Natural killer cell (primary cell): ENCODE measurements around the gene FAM107B. TPM values are rescaled to one million over a fixed set of nuclear protein-coding genes. Genes with fewer than 3 reads are reported as not detected.

Experiments used
- ATAC-seq, 3 donors: fragments of 150-1000 bp in 2 of 3; fragments of 200-7000 bp in 1 of 3; cut with Tn5 transposase; 1 replicate in 1 of 3; 2 replicates in 2 of 3; pipeline ENCODE4 v1.10.0; 2021; ENCODE audit warnings: mild to moderate bottlenecking in 2 of 3, moderate library complexity in 2 of 3
- DNase-seq, 2 donors: peaks; one replicate each; pipeline versions ENCODE4 v3.0.0 to v3.0.0-alpha.2; 2013 to 2021; ENCODE audit warnings: mixed read lengths in 1 of 2
- H3K27ac ChIP-seq: one replicate; pipeline ENCODE4 v1.5.1; 2013; ENCODE audit warnings: mild to moderate bottlenecking, low read length
- H3K27me3 ChIP-seq: one replicate; pipeline ENCODE4 v1.6.1; 2013; ENCODE audit warnings: low read length; ENCODE audit not compliant: control insufficient read depth, insufficient read depth
- H3K36me3 ChIP-seq: one replicate; pipeline ENCODE4 v1.6.1; 2013; ENCODE audit warnings: low read length; ENCODE audit not compliant: control insufficient read depth, insufficient read depth
- H3K4me1 ChIP-seq: one replicate; pipeline ENCODE4 v1.6.1; 2013; ENCODE audit warnings: low read length; ENCODE audit not compliant: control insufficient read depth, insufficient read depth
- H3K4me3 ChIP-seq: one replicate; pipeline ENCODE4 v1.5.1; 2013; ENCODE audit warnings: low read length
- H3K9me3 ChIP-seq: one replicate; pipeline ENCODE4 v1.6.1; 2013; ENCODE audit warnings: low read length; ENCODE audit not compliant: control insufficient read depth, insufficient read depth
- H3K27ac Mint-ChIP-seq, 2 donors: one replicate each; pipeline ENCODE4 v1.8.0; 2022; ENCODE audit warnings: mild to moderate bottlenecking in 2 of 2, mixed read lengths in 2 of 2, moderate library complexity in 1 of 2
- H3K27me3 Mint-ChIP-seq, 2 donors: one replicate each; pipeline ENCODE4 v1.8.0; 2022; ENCODE audit warnings: low read depth in 2 of 2, mixed read lengths in 2 of 2
- H3K36me3 Mint-ChIP-seq: one replicate; pipeline ENCODE4 v1.8.0; 2022; ENCODE audit warnings: mixed read lengths
- H3K4me1 Mint-ChIP-seq, 2 donors: one replicate each; pipeline ENCODE4 v1.8.0; 2022; ENCODE audit warnings: mixed read lengths in 2 of 2
- H3K4me3 Mint-ChIP-seq: one replicate; pipeline ENCODE4 v1.8.0; 2022; ENCODE audit warnings: mild to moderate bottlenecking, moderate library complexity, mixed read lengths
- H3K9me3 Mint-ChIP-seq, 2 donors: one replicate each; pipeline ENCODE4 v1.8.0; 2022; ENCODE audit warnings: mixed read lengths in 2 of 2
- WGBS: methylation state at CpG from one replicate; pipeline ENCODE4 v1.1.7; 2013; ENCODE audit warnings: missing lambda C conversion rate; ENCODE audit not compliant: insufficient coverage; 5-methylcytosine and 5-hydroxymethylcytosine counted together
- intact Hi-C: fragments of 100-400 bp; cut with micrococcal nuclease; formaldehyde crosslinking; loops from one replicate; pipeline ENCODE4 v1.14.2; 2022
- total RNA-seq, 4 donors: library from RNA; stranded (reverse); fragments of 120-200 nt in 1 of 4; gene quantifications; one replicate each; pipeline versions ENCODE4 v1.2.3 to v1.2.4, GENCODE V29; 2013 to 2022
- TF ChIP-seq, protein P1 (sequence below): fragments of 200-600 bp; IDR thresholded peaks from one replicate; pipeline ENCODE4 v1.8.0; 2022; ENCODE audit warnings: antibody characterized with exemption

FAM107B gene
- total RNA-seq, 3 donors from 2014 or later (not counting 1 experiment from before 2014, with no cell fraction given) = 165 to 226 (median 224) TPM

DNA sequence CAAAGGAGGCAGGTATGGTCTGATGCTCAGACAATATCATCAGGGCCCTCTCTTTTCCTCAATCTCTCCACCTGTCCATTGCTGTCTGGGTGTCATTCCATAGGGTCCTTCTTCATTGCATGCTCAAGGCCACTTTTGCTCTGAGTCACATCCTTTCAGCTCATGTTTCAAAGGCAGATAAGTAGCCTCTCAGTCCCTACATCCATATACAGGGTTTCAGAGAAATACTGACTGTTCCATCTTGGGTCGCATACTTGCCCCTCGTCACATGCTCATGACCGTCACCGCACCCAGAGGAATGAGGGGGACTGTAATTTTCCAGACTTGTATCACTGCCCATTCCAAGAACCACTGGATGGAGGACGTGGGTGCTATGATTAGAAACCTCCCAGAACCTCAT is 93.4 kb downstream of the FAM107B start:
- H3K36me3 ChIP-seq = no peaks in the 10 kb centered on the region
- no peaks in the 10 kb centered on the region for H3K27me3 ChIP-seq
- peaks cover 0 to 3% of the 10 kb centered on the region in 2 donors for H3K27me3 Mint-ChIP-seq
- H3K27ac ChIP-seq = no peak overlapping the region
- no peaks in the 10 kb centered on the region for H3K9me3 Mint-ChIP-seq
- no peak overlapping the region for H3K4me3 Mint-ChIP-seq
- intact Hi-C loops = no loop called here
- no peak overlapping the region for H3K4me3 ChIP-seq
- no peaks in the 10 kb centered on the region for H3K9me3 ChIP-seq
- H3K36me3 Mint-ChIP-seq = no peaks in the 10 kb centered on the region
- TF ChIP-seq, protein P1, sequence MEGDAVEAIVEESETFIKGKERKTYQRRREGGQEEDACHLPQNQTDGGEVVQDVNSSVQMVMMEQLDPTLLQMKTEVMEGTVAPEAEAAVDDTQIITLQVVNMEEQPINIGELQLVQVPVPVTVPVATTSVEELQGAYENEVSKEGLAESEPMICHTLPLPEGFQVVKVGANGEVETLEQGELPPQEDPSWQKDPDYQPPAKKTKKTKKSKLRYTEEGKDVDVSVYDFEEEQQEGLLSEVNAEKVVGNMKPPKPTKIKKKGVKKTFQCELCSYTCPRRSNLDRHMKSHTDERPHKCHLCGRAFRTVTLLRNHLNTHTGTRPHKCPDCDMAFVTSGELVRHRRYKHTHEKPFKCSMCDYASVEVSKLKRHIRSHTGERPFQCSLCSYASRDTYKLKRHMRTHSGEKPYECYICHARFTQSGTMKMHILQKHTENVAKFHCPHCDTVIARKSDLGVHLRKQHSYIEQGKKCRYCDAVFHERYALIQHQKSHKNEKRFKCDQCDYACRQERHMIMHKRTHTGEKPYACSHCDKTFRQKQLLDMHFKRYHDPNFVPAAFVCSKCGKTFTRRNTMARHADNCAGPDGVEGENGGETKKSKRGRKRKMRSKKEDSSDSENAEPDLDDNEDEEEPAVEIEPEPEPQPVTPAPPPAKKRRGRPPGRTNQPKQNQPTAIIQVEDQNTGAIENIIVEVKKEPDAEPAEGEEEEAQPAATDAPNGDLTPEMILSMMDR = no peak
- no peaks in the 10 kb centered on the region for H3K4me1 ChIP-seq
- 67% methylated on average over 1 of the region's 5 CpGs for WGBS
- no peak for ATAC-seq
- H3K4me1 Mint-ChIP-seq = peaks cover 11 to 13% of the 10 kb centered on the region in 2 donors
- no peak overlapping the region for H3K27ac Mint-ChIP-seq
- DNase-seq = no peak

DNA sequence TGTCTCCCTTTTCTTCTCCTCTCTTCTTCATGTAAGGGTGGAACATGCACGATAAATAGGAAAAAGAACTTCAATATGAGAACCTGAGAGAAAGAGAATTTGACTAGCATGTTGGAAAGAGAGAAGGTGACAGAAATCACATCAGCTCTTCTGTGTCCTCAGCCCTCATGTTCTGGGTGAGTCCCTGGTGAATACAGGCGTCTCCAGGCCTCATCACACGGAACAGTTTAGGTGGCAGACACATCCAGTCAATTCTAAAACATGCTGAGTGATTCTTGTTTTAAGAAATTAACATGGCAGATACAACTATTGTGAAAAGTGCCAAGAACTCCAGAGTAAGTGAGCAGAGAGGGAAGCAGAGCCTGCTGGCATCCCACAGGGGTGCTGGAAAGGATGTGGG is 96.1 kb downstream of the FAM107B start:
- Histone ChIP-seq H3K27me3 (no peaks in the 10 kb centered on the region), H3K4me3 (no peak overlapping the region), H3K36me3 (no peaks in the 10 kb centered on the region), H3K4me1 (no peaks in the 10 kb centered on the region), H3K27ac (no peak overlapping the region), H3K9me3 (no peaks in the 10 kb centered on the region)
- Mint-ChIP-seq H3K9me3 (no peaks in the 10 kb centered on the region), H3K4me3 (no peak overlapping the region), H3K36me3 (no peaks in the 10 kb centered on the region), H3K27ac (no peak overlapping the region), H3K4me1 (peaks cover 0 to 8% of the 10 kb centered on the region in 2 donors), H3K27me3 (peaks cover 5 to 7% of the 10 kb centered on the region in 2 donors)
- ATAC-seq (no peak), DNase-seq (no peak)
- WGBS = 87% methylated on average over 3 of the region's 3 CpGs
- TF ChIP-seq, protein P1 = no peak
- intact Hi-C loops = no loop called here

DNA sequence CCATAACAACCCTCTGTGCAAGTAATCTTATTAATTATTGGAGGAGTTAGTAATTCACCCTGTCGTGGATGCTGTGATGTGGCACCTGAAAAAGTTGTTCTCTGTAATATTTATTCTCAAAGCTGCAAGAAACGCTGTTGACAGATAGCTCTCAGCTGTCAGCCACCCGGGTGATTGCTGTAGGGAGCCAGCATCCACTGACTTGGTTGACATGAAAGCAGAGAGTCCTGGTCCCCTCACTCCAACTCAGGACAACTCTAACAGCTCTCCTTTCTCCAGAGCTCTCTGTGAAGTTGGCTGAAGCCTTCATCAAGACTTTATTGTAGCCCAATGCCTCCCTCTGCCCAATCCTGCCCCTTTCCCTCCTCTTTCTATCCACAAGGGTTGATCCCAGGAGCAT is 98.0 kb downstream of the FAM107B start:
- TF ChIP-seq, protein P1 = no peak
- Mint-ChIP-seq H3K36me3 (no peaks in the 10 kb centered on the region), H3K9me3 (no peaks in the 10 kb centered on the region), H3K4me1 (peaks cover 0 to 11% of the 10 kb centered on the region in 2 donors), H3K4me3 (no peak overlapping the region), H3K27ac (no peak overlapping the region), H3K27me3 (peaks cover 8 to 9% of the 10 kb centered on the region in 2 donors)
- H3K27me3 ChIP-seq = no peaks in the 10 kb centered on the region
- 94% methylated on average over 3 of the region's 3 CpGs for WGBS
- ATAC-seq = no peak
- H3K36me3 ChIP-seq = no peaks in the 10 kb centered on the region
- no peak overlapping the region for H3K27ac ChIP-seq
- no peak overlapping the region for H3K4me3 ChIP-seq
- no peaks in the 10 kb centered on the region for H3K4me1 ChIP-seq
- DNase-seq = no peak
- intact Hi-C loops = no loop called here
- no peaks in the 10 kb centered on the region for H3K9me3 ChIP-seq

DNA sequence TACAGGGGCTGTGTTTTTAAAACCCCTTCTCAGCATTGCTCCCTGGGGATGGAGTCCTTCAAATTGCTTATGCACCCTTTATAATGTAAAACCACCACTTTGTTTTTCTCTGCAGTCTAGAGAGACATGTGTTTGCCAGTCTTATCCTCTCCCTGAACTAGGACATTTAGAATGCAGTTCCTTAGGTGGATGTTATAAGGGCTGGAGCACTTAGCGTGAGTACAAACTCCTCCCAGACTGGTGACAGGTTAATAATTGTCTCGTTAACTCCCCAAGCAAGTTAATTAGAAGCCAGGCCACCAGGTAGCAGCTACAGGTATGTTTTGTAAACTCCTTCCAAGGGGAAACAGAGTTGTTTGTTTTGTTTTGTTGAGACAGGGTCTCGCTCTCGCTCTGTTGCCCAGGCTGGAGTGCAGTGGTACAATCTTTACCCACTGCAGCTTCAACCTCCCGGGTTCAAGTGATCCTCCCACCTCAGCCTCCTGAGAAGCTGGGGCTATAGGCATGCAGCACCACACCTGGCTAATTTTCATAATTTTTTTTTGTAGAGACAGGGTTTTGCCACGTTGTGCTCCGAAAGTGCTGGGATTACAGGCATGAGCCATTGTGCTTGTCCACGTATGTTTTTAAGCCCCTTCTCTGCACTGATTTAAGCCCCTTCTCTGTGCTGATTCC is 100.2 kb downstream of the FAM107B start:
- no peak overlapping the region for H3K4me3 Mint-ChIP-seq
- no peak for ATAC-seq
- no peak for DNase-seq

More for the DNA sequence above, 100.2 kb downstream of the FAM107B start:
- Mint-ChIP-seq H3K9me3 (no peaks in the 10 kb centered on the region), H3K4me1 (peaks cover 3 to 7% of the 10 kb centered on the region in 2 donors), H3K27ac (no peak overlapping the region), H3K36me3 (no peaks in the 10 kb centered on the region), H3K27me3 (peaks cover 6 to 8% of the 10 kb centered on the region in 2 donors)
- Histone ChIP-seq H3K4me1 (no peaks in the 10 kb centered on the region), H3K27ac (no peak overlapping the region), H3K4me3 (no peak overlapping the region), H3K36me3 (no peaks in the 10 kb centered on the region), H3K9me3 (no peaks in the 10 kb centered on the region), H3K27me3 (no peaks in the 10 kb centered on the region)
- WGBS = 94% methylated on average over 8 of the region's 8 CpGs
- intact Hi-C loops = no loop called here
- TF ChIP-seq, protein P1 = no peak
